Large intestine (tissue), 3 donors: ENCODE results near the gene PITPNB. TPM values are rescaled to one million over a fixed set of nuclear protein-coding genes. Genes with fewer than 3 reads are reported as not detected.

ENCODE experiments used
- DNase-seq, 2 donors: peaks; one replicate each; pipeline versions ENCODE4 v3.0.0 to v3.0.0-alpha.2; 2013
- H3K27ac ChIP-seq: one replicate; pipeline ENCODE4 v1.5.1; 2013; ENCODE audit warnings: low read length
- H3K27me3 ChIP-seq: 2 replicates; pipeline ENCODE4 v1.6.1; 2013; ENCODE audit warnings: low read length; ENCODE audit not compliant: control insufficient read depth, insufficient read depth
- H3K36me3 ChIP-seq: 2 replicates; pipeline ENCODE4 v1.6.1; 2013; ENCODE audit warnings: low read length; ENCODE audit not compliant: control insufficient read depth, insufficient read depth
- H3K4me1 ChIP-seq: one replicate; pipeline ENCODE4 v1.6.1; 2013; ENCODE audit warnings: low read length; ENCODE audit not compliant: control insufficient read depth, insufficient read depth
- H3K4me3 ChIP-seq: one replicate; pipeline ENCODE4 v1.5.1; 2013; ENCODE audit warnings: low read length
- H3K9me3 ChIP-seq: one replicate; pipeline ENCODE4 v1.6.1; 2013; ENCODE audit warnings: mild to moderate bottlenecking, low read depth, low read length, moderate library complexity; ENCODE audit not compliant: control insufficient read depth
- WGBS: methylation state at CpG from one replicate; pipeline ENCODE4 v1.1.5; 2013; ENCODE audit warnings: low lambda C conversion rate; ENCODE audit not compliant: insufficient coverage; 5-methylcytosine and 5-hydroxymethylcytosine counted together
- polyA plus RNA-seq: library from polyadenylated mRNA; unstranded; fragments of 120-200 nt; gene quantifications from one replicate; pipeline ENCODE4 v1.2.1, GENCODE V29; 2013

PITPNB gene
- polyA plus RNA-seq, 1 donor: 53.4 TPM

- Histone ChIP-seq H3K4me3 (no peak overlapping the region), H3K27ac (no peak overlapping the region), H3K36me3 (peaks cover 56% of the 10 kb centered on the region), H3K9me3 (no peaks in the 10 kb centered on the region), H3K27me3 (no peaks in the 10 kb centered on the region), H3K4me1 (no peaks in the 10 kb centered on the region)
- WGBS: 78% methylated on average over 2 of the region's 6 CpGs
- no peak for DNase-seq
Measured at GRCh38 chr22:27896245-27896644, 22.8 kb downstream of the PITPNB start.

GRCh38 chr22:27895600-27895999, 23.5 kb downstream of the PITPNB start:
- H3K27me3 ChIP-seq: no peaks in the 10 kb centered on the region
- no peaks in the 10 kb centered on the region for H3K4me1 ChIP-seq
- no CpG with 5 or more reads among the region's 4 CpGs for WGBS
- H3K36me3 ChIP-seq: peaks cover 55% of the 10 kb centered on the region
- H3K4me3 ChIP-seq: no peak overlapping the region
- no peak for DNase-seq
- H3K9me3 ChIP-seq: no peaks in the 10 kb centered on the region
- H3K27ac ChIP-seq: no peak overlapping the region

GRCh38 chr22:27892811-27893210, 26.2 kb downstream of the PITPNB start:
- H3K9me3 ChIP-seq: no peaks in the 10 kb centered on the region
- no peaks in the 10 kb centered on the region for H3K27me3 ChIP-seq
- H3K36me3 ChIP-seq: peaks cover 67% of the 10 kb centered on the region
- H3K4me1 ChIP-seq: no peaks in the 10 kb centered on the region
- 80% methylated on average over 1 of the region's 5 CpGs for WGBS
- H3K27ac ChIP-seq: no peak overlapping the region
- no peak for DNase-seq
- H3K4me3 ChIP-seq: no peak overlapping the region

GRCh38 chr22:27892064-27892463, 27.0 kb downstream of the PITPNB start:
- DNase-seq: peak in 1 of 2 donors; percentile 38
- Histone ChIP-seq H3K27ac (no peak overlapping the region), H3K27me3 (no peaks in the 10 kb centered on the region), H3K9me3 (no peaks in the 10 kb centered on the region), H3K4me1 (no peaks in the 10 kb centered on the region), H3K36me3 (peaks cover 68% of the 10 kb centered on the region), H3K4me3 (no peak overlapping the region)
- no CpG with 5 or more reads among the region's 4 CpGs for WGBS

GRCh38 chr22:27888310-27888709, 30.7 kb downstream of the PITPNB start:
- Histone ChIP-seq H3K36me3 (peaks cover 63% of the 10 kb centered on the region), H3K27ac (no peak overlapping the region)
- no CpG with 5 or more reads among the region's 1 CpG for WGBS

GRCh38 chr22:27886843-27887151, 32.3 kb downstream of the PITPNB start:
- Histone ChIP-seq H3K36me3 (peaks cover 54% of the 10 kb centered on the region), H3K9me3 (no peaks in the 10 kb centered on the region), H3K4me1 (peaks cover 6% of the 10 kb centered on the region), H3K4me3 (no peak overlapping the region), H3K27me3 (no peaks in the 10 kb centered on the region), H3K27ac (no peak overlapping the region)
- no peak for DNase-seq

More at GRCh38 chr22:27888310-27888709, 30.7 kb downstream of the PITPNB start:
- Histone ChIP-seq H3K4me1 (no peaks in the 10 kb centered on the region), H3K27me3 (no peaks in the 10 kb centered on the region), H3K4me3 (no peak overlapping the region), H3K9me3 (no peaks in the 10 kb centered on the region)
- no peak for DNase-seq

GRCh38 chr22:27885977-27886842, 32.8 kb downstream of the PITPNB start:
- no peaks in the 10 kb centered on the region for H3K9me3 ChIP-seq
- DNase-seq: no peak
- H3K27me3 ChIP-seq: no peaks in the 10 kb centered on the region
- H3K36me3 ChIP-seq: peaks cover 49% of the 10 kb centered on the region
- H3K4me3 ChIP-seq: no peak overlapping the region
- WGBS: no CpG with 5 or more reads among the region's 3 CpGs
- no peak overlapping the region for H3K27ac ChIP-seq
- H3K4me1 ChIP-seq: peaks cover 11% of the 10 kb centered on the region

GRCh38 chr22:27883656-27884350, 35.3 kb downstream of the PITPNB start:
- Histone ChIP-seq H3K27me3 (no peaks in the 10 kb centered on the region), H3K9me3 (no peaks in the 10 kb centered on the region)

GRCh38 chr22:27882507-27883290, 36.4 kb downstream of the PITPNB start:
- DNase-seq: peak; percentile 55 to 83
- H3K27me3 ChIP-seq: no peaks in the 10 kb centered on the region
- no CpG with 5 or more reads among the region's 6 CpGs for WGBS
- no peak overlapping the region for H3K4me3 ChIP-seq
- H3K36me3 ChIP-seq: peaks cover 20% of the 10 kb centered on the region
- H3K4me1 ChIP-seq: peaks cover 13% of the 10 kb centered on the region
- no peaks in the 10 kb centered on the region for H3K9me3 ChIP-seq
- H3K27ac ChIP-seq: peak overlapping the region; percentile 46

More at GRCh38 chr22:27883656-27884350, 35.3 kb downstream of the PITPNB start:
- Histone ChIP-seq H3K27ac (no peak overlapping the region), H3K4me1 (peaks cover 13% of the 10 kb centered on the region), H3K36me3 (peaks cover 31% of the 10 kb centered on the region), H3K4me3 (no peak overlapping the region)
- no peak for DNase-seq
- no CpG with 5 or more reads among the region's 5 CpGs for WGBS

- H3K9me3 ChIP-seq: no peaks in the 10 kb centered on the region
- peaks cover 14% of the 10 kb centered on the region for H3K36me3 ChIP-seq
- H3K27me3 ChIP-seq: no peaks in the 10 kb centered on the region
- no CpG with 5 or more reads among the region's 3 CpGs for WGBS
- peak overlapping the region; percentile 46 for H3K27ac ChIP-seq
- H3K4me3 ChIP-seq: no peak overlapping the region
- no peak for DNase-seq
- H3K4me1 ChIP-seq: peaks cover 13% of the 10 kb centered on the region
Measured at GRCh38 chr22:27881421-27881820, 37.6 kb downstream of the PITPNB start.
